PC-3 (cell line): ENCODE measurements around the gene ZNF627. TPM values are rescaled to one million over a fixed set of nuclear protein-coding genes. Genes with fewer than 3 reads are reported as not detected.

Experiments
- ATAC-seq: fragments of 200-7000 bp; cut with Tn5 transposase; 2 replicates; pipeline ENCODE4 v1.9.1; 2020; ENCODE audit warnings: mild to moderate bottlenecking, moderate library complexity
- BruUV-seq: library from RNA; stranded (reverse); fragments of 400-500 nt; replicated peaks from 2 replicates; lab custom pipeline; 2021; lab: Mats Ljungman, UMichigan
- CTCF ChIA-PET: fragments of 300-600 bp; sonication (Branson Sonifier 250); formaldehyde crosslinking; loops from one replicate; lab custom pipeline; 2022; ENCODE audit warnings: antibody characterized with exemption; lab: Charles Lee
- POLR2A ChIA-PET: fragments of 300-600 bp; sonication (Branson Sonifier 250); formaldehyde crosslinking; loops from one replicate; lab custom pipeline; 2022; ENCODE audit warnings: antibody characterized with exemption; ENCODE audit not compliant: unreplicated experiment; lab: Charles Lee
- DNase-seq: peaks from one replicate; pipeline ENCODE4 v3.0.0-alpha.2; 2015
- H2AFZ ChIP-seq: fragments of 300-600 bp; sonication (generic); 2 replicates; pipeline ENCODE4 v1.6.0; 2016; ENCODE audit warnings: antibody characterized with exemption, low read length
- H3F3A ChIP-seq: fragments of 300-600 bp; sonication (generic); one replicate; pipeline ENCODE4 v1.6.0; 2017; ENCODE audit warnings: antibody characterized with exemption, low read length, control low read depth, mild to moderate bottlenecking; ENCODE audit not compliant: unreplicated experiment
- H3K27ac ChIP-seq: fragments of 300-600 bp; sonication (generic); 2 replicates; pipeline ENCODE4 v1.5.1; 2016; ENCODE audit warnings: mild to moderate bottlenecking, low read length
- H3K27me3 ChIP-seq: fragments of 300-600 bp; sonication (generic); 2 replicates; pipeline ENCODE4 v1.6.1; 2016; ENCODE audit warnings: low read length, mixed read lengths
- H3K36me3 ChIP-seq: fragments of 300-600 bp; sonication (generic); 2 replicates; pipeline ENCODE4 v1.6.1; 2016; ENCODE audit warnings: low read depth, mixed run types, low read length, mixed read lengths
- H3K4me1 ChIP-seq: fragments of 300-600 bp; sonication (generic); 2 replicates; pipeline ENCODE4 v1.5.1; 2016; ENCODE audit warnings: low read length; ENCODE audit not compliant: insufficient read depth
- H3K4me2 ChIP-seq: fragments of 300-600 bp; sonication (generic); 2 replicates; pipeline ENCODE4 v1.6.0; 2016; ENCODE audit warnings: low read length
- H3K4me3 ChIP-seq: fragments of 300-600 bp; sonication (generic); 2 replicates; pipeline ENCODE4 v1.5.1; 2016; ENCODE audit warnings: mild to moderate bottlenecking, low read length, mixed read lengths
- H3K79me2 ChIP-seq: fragments of 300-600 bp; sonication (generic); 2 replicates; pipeline ENCODE4 v1.6.1; 2017; ENCODE audit warnings: low read length, mixed read lengths
- H3K9ac ChIP-seq: fragments of 300-600 bp; sonication (generic); 2 replicates; pipeline ENCODE4 v1.6.0; 2016; ENCODE audit warnings: mild to moderate bottlenecking, low read length
- H3K9me2 ChIP-seq: fragments of 300-600 bp; sonication (generic); replicated peaks from 2 replicates; pipeline ENCODE4 v1.6.1; 2016; ENCODE audit warnings: mixed run types, low read length, mixed read lengths
- H3K9me3 ChIP-seq: fragments of 300-600 bp; sonication (generic); 2 replicates; pipeline ENCODE4 v1.6.1; 2016; ENCODE audit warnings: low read length, mixed read lengths
- H4K20me1 ChIP-seq: fragments of 300-600 bp; sonication (generic); 2 replicates; pipeline ENCODE4 v1.6.1; 2016; ENCODE audit warnings: low read length, mixed read lengths
- EZH2 ChIP-seq: fragments of 300-600 bp; sonication (generic); IDR thresholded peaks from one replicate; pipeline ENCODE4 v1.6.1; 2017; ENCODE audit warnings: antibody characterized with exemption, mild to moderate bottlenecking, low read length; ENCODE audit not compliant: unreplicated experiment
- EZH2phosphoT487 ChIP-seq: fragments of 300-600 bp; sonication (generic); IDR thresholded peaks from 2 replicates; pipeline ENCODE4 v1.6.1; 2018; ENCODE audit warnings: mild to moderate bottlenecking, antibody characterized with exemption, low read length, borderline replicate concordance
- intact Hi-C: fragments of 100-400 bp; cut with micrococcal nuclease; formaldehyde crosslinking; loops from 2 replicates; pipeline ENCODE4 v1.9.0; 2023
- total RNA-seq: library from RNA; depleted of rRNA; stranded (reverse); fragments of >200 nt; gene quantifications from 2 replicates; pipeline ENCODE4 v1.2.3, GENCODE V29; 2014
- TF ChIP-seq, protein P1 (sequence below): fragments of 300-600 bp; sonication (generic); conservative IDR thresholded peaks from 2 replicates; pipeline ENCODE4 v1.5.1; 2017; ENCODE audit warnings: antibody characterized with exemption, low read depth, mild to moderate bottlenecking, low read length

Gene ZNF627
- total RNA-seq, 1 experiment from 2014 or later, result 14.2 TPM

GRCh38 chr19:11549386-11549953 is 47.8 kb upstream of the ZNF627 start:
- Histone ChIP-seq H2AFZ (no peak overlapping the region), H3K4me2 (no peak overlapping the region), H3K27ac (no peak overlapping the region), H3K4me3 (no peak overlapping the region), H3K9ac (no peak overlapping the region), H3K9me2 (no peaks in the 10 kb centered on the region), H3K36me3 (peaks cover 17% of the 10 kb centered on the region; the same call in 1 of the 2 replicates), H3F3A (no peaks in the 10 kb centered on the region), H3K9me3 (no peaks in the 10 kb centered on the region), H3K27me3 (no peaks in the 10 kb centered on the region), H4K20me1 (no peaks in the 10 kb centered on the region), H3K79me2 (no peaks in the 10 kb centered on the region), H3K4me1 (peaks cover 5% of the 10 kb centered on the region; the same call in 1 of the 2 replicates)
- ATAC-seq (no peak), DNase-seq (no peak)
- TF ChIP-seq EZH2, result no peak
- no peak for TF ChIP-seq EZH2phosphoT487
- TF ChIP-seq, protein P1, sequence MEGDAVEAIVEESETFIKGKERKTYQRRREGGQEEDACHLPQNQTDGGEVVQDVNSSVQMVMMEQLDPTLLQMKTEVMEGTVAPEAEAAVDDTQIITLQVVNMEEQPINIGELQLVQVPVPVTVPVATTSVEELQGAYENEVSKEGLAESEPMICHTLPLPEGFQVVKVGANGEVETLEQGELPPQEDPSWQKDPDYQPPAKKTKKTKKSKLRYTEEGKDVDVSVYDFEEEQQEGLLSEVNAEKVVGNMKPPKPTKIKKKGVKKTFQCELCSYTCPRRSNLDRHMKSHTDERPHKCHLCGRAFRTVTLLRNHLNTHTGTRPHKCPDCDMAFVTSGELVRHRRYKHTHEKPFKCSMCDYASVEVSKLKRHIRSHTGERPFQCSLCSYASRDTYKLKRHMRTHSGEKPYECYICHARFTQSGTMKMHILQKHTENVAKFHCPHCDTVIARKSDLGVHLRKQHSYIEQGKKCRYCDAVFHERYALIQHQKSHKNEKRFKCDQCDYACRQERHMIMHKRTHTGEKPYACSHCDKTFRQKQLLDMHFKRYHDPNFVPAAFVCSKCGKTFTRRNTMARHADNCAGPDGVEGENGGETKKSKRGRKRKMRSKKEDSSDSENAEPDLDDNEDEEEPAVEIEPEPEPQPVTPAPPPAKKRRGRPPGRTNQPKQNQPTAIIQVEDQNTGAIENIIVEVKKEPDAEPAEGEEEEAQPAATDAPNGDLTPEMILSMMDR, result no peak
- POLR2A ChIA-PET, result no interaction called here
- intact Hi-C loops, result no loop called here
- CTCF ChIA-PET, result no interaction called here
- no TSS peak for BruUV-seq

GRCh38 chr19:11550265-11550664 is 47.0 kb upstream of the ZNF627 start:
- Histone ChIP-seq H4K20me1 (peaks cover under 1% of the 10 kb centered on the region; the same call in 1 of the 2 replicates), H3K27me3 (no peaks in the 10 kb centered on the region), H3K27ac (no peak overlapping the region), H3K4me3 (no peak overlapping the region), H3K4me1 (peaks cover 5% of the 10 kb centered on the region; the same call in 1 of the 2 replicates), H3K9me2 (no peaks in the 10 kb centered on the region), H3K79me2 (peaks cover 2% of the 10 kb centered on the region), H3K9me3 (no peaks in the 10 kb centered on the region), H3K36me3 (peaks cover 21% of the 10 kb centered on the region; the same call in 1 of the 2 replicates), H3K9ac (no peak overlapping the region), H3F3A (no peaks in the 10 kb centered on the region), H2AFZ (no peak overlapping the region), H3K4me2 (no peak overlapping the region)
- BruUV-seq, result no TSS peak
- ATAC-seq (no peak), DNase-seq (no peak)
- TF ChIP-seq EZH2, result no peak
- TF ChIP-seq EZH2phosphoT487, result no peak
- TF ChIP-seq, protein P1, result no peak
- CTCF ChIA-PET, result no interaction called here
- intact Hi-C loops, result no loop called here
- POLR2A ChIA-PET, result no interaction called here

GRCh38 chr19:11551603-11552235 is 45.6 kb upstream of the ZNF627 start:
- intact Hi-C loops, result no loop called here
- Histone ChIP-seq H3K79me2 (peaks cover 16% of the 10 kb centered on the region), H3K9ac (no peak overlapping the region), H2AFZ (no peak overlapping the region), H3K4me1 (peaks cover under 1% of the 10 kb centered on the region; the same call in 1 of the 2 replicates), H4K20me1 (peaks cover 8% of the 10 kb centered on the region; the same call in 1 of the 2 replicates), H3K27ac (no peak overlapping the region), H3K9me3 (no peaks in the 10 kb centered on the region), H3K4me2 (no peak overlapping the region), H3K27me3 (no peaks in the 10 kb centered on the region), H3K9me2 (no peaks in the 10 kb centered on the region), H3K36me3 (peaks cover 27% of the 10 kb centered on the region; the same call in 1 of the 2 replicates), H3K4me3 (no peak overlapping the region), H3F3A (no peaks in the 10 kb centered on the region)
- no TSS peak for BruUV-seq
- CTCF ChIA-PET, result no interaction called here
- DNase-seq (no peak), ATAC-seq (peak; percentile 70)
- POLR2A ChIA-PET, result no interaction called here
- no peak for TF ChIP-seq EZH2phosphoT487
- no peak for TF ChIP-seq EZH2
- TF ChIP-seq, protein P1, result peak; percentile 58
